Measurements from ENCODE around the gene CSPG4. TPM values are rescaled to one million over a fixed set of nuclear protein-coding genes. Genes with fewer than 3 reads are reported as not detected.

The CSPG4 gene
- total and polyA plus RNA-seq, 2 donors (not counting 1 experiment from before 2014, with no cell fraction given), result 0.03 to 0.15 TPM

DNA sequence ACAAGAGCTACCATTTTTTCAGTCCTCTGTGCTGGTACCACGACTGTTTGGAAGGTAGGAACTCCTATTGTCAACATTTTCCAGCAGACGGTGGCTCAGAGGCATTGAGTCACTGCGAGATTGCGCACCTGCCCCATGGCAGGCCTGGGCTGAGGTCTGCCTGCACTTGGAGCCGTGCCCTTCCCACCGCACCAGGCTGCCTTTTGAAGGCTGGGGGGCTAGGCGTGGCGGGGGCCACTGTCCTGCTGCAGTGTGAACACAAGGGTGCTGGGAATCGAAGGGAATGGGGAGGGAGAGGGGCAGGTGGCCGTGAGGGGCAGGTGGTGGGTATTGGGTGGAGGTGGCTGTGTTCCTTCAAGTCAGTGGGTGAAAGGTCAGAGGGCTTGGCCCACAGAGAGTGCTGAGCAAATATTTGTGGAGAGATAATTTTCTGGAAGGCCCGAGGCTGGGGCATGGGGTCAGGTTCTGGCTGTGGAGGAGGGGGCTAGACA, 48.7 kb downstream of the CSPG4 start:
- Mint-ChIP-seq H3K27ac (no peak overlapping the region), H3K4me1 (no peaks in the 10 kb centered on the region), H3K9me3 (ENCODE audit: insufficient read depth) (no peaks in the 10 kb centered on the region), H3K27me3 (peaks cover 2% of the 10 kb centered on the region), H3K4me3 (no peak overlapping the region)
- H3K27ac ChIP-seq (ENCODE audit: low read length in 2 of 2), result no peak overlapping the region
- H3K9me3 ChIP-seq (ENCODE audit: control extremely low read depth in 1 of 3, control insufficient read depth in 2 of 3, insufficient read depth in 1 of 3, low read length in 2 of 3), result no peaks in the 10 kb centered on the region
- no peak overlapping the region for H3K4me3 ChIP-seq (ENCODE audit: control extremely low read depth in 1 of 5, extremely low read depth in 1 of 5, insufficient read depth in 1 of 5, low read depth in 2 of 5, low read length in 4 of 5)
- H3K9ac ChIP-seq (ENCODE audit: low read length), result no peak overlapping the region
- no peaks in the 10 kb centered on the region for H3K36me3 ChIP-seq (replicated peaks in 1 of 2; ENCODE audit: control extremely low read depth in 1 of 2, control insufficient read depth in 1 of 2, extremely low read depth in 1 of 2, insufficient read depth in 2 of 2, low read length in 1 of 2)
- no peak for ATAC-seq (ENCODE audit: low read depth)
- POLR2A ChIA-PET, result no interaction called here
- TF ChIP-seq, protein P1, sequence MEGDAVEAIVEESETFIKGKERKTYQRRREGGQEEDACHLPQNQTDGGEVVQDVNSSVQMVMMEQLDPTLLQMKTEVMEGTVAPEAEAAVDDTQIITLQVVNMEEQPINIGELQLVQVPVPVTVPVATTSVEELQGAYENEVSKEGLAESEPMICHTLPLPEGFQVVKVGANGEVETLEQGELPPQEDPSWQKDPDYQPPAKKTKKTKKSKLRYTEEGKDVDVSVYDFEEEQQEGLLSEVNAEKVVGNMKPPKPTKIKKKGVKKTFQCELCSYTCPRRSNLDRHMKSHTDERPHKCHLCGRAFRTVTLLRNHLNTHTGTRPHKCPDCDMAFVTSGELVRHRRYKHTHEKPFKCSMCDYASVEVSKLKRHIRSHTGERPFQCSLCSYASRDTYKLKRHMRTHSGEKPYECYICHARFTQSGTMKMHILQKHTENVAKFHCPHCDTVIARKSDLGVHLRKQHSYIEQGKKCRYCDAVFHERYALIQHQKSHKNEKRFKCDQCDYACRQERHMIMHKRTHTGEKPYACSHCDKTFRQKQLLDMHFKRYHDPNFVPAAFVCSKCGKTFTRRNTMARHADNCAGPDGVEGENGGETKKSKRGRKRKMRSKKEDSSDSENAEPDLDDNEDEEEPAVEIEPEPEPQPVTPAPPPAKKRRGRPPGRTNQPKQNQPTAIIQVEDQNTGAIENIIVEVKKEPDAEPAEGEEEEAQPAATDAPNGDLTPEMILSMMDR (IDR thresholded peaks at IDR 0.05), result no peak
- no peak for TF ChIP-seq EZH2 (IDR thresholded peaks at IDR 0.05; ENCODE audit: borderline replicate concordance, insufficient read depth, low read depth, low read length, poor library complexity, severe bottlenecking)
- H4K20me1 ChIP-seq (ENCODE audit: control insufficient read depth, insufficient read depth, low read length, poor library complexity, severe bottlenecking), result no peaks in the 10 kb centered on the region
- no peaks in the 10 kb centered on the region for H3K79me2 ChIP-seq (ENCODE audit: control insufficient read depth, insufficient read depth, low read length)
- no peaks in the 10 kb centered on the region for H3K4me1 ChIP-seq (ENCODE audit: control insufficient read depth in 2 of 2, insufficient read depth in 2 of 2, low read length in 2 of 2)
- no peaks in the 10 kb centered on the region for H3K27me3 ChIP-seq (replicated peaks in 1 of 4; ENCODE audit: control extremely low read depth in 1 of 4, control insufficient read depth in 3 of 4, insufficient read depth in 4 of 4, low read length in 3 of 4)
- CTCF ChIA-PET, result no interaction called here
- no peak for DNase-seq
- H3K4me2 ChIP-seq (replicated peaks; ENCODE audit: low read depth, low read length, poor library complexity, severe bottlenecking), result no peak overlapping the region
- H2AFZ ChIP-seq (ENCODE audit: insufficient read depth, low read depth, low read length, poor library complexity, severe bottlenecking), result no peak overlapping the region
- intact Hi-C loops (cut with micrococcal nuclease), result no loop called here
- 91% methylated on average over 11 of the region's 11 CpGs for WGBS (ENCODE audit: insufficient coverage)

DNA sequence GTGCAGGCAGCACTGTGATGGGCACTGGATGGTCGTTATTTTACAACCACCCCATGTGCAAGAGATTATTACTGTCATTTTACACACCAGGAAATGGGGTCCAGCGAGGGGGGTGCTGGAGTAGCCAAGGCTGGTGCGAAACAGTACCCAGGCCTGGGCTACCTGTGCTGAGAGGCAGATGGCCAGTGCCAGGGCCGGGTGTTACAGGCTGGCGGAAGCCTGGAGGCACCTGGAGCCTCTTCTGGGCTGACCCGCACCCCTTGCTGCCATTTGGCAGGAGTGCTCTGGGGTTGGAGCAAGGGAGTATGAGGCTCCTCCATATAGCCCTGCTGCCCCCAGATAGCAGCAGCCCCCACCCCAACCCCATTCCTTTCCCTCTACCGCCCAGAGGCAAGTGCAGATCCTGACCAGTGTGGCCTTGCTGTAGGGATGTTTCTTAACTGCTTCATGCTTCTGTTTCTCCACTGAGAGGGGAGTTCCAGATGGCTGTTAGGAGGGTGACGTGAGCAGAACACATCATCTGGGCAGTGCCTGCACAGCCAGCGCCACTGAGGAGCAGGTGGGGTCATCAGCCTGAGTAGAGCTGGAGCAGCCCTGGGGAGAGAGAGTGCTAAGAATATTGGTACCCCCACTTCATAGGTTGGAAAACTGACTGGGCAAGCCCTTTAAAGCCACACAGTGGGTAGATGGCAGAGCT, 49.7 kb downstream of the CSPG4 start:
- DNase-seq, result no peak
- ChIA-PET POLR2A (no interaction called here), CTCF (no interaction called here)
- Histone ChIP-seq H3K4me3 (ENCODE audit: control extremely low read depth in 1 of 5, extremely low read depth in 1 of 5, insufficient read depth in 1 of 5, low read depth in 2 of 5, low read length in 4 of 5) (no peak overlapping the region), H3K4me1 (ENCODE audit: control insufficient read depth in 2 of 2, insufficient read depth in 2 of 2, low read length in 2 of 2) (no peaks in the 10 kb centered on the region), H3K36me3 (replicated peaks in 1 of 2; ENCODE audit: control extremely low read depth in 1 of 2, control insufficient read depth in 1 of 2, extremely low read depth in 1 of 2, insufficient read depth in 2 of 2, low read length in 1 of 2) (no peaks in the 10 kb centered on the region), H3K9ac (ENCODE audit: low read length) (no peak overlapping the region), H3K79me2 (ENCODE audit: control insufficient read depth, insufficient read depth, low read length) (no peaks in the 10 kb centered on the region), H3K27me3 (replicated peaks in 1 of 4; ENCODE audit: control extremely low read depth in 1 of 4, control insufficient read depth in 3 of 4, insufficient read depth in 4 of 4, low read length in 3 of 4) (no peaks in the 10 kb centered on the region), H3K9me3 (ENCODE audit: control extremely low read depth in 1 of 3, control insufficient read depth in 2 of 3, insufficient read depth in 1 of 3, low read length in 2 of 3) (no peaks in the 10 kb centered on the region), H3K4me2 (replicated peaks; ENCODE audit: low read depth, low read length, poor library complexity, severe bottlenecking) (no peak overlapping the region), H2AFZ (ENCODE audit: insufficient read depth, low read depth, low read length, poor library complexity, severe bottlenecking) (no peak overlapping the region), H3K27ac (ENCODE audit: low read length in 2 of 2) (no peak overlapping the region), H4K20me1 (ENCODE audit: control insufficient read depth, insufficient read depth, low read length, poor library complexity, severe bottlenecking) (no peaks in the 10 kb centered on the region)
- Mint-ChIP-seq H3K4me1 (no peaks in the 10 kb centered on the region), H3K9me3 (ENCODE audit: insufficient read depth) (no peaks in the 10 kb centered on the region), H3K27ac (no peak overlapping the region), H3K4me3 (no peak overlapping the region), H3K27me3 (peaks cover 5% of the 10 kb centered on the region)
- TF ChIP-seq, protein P1 (IDR thresholded peaks at IDR 0.05), result no peak
- TF ChIP-seq EZH2 (IDR thresholded peaks at IDR 0.05; ENCODE audit: borderline replicate concordance, insufficient read depth, low read depth, low read length, poor library complexity, severe bottlenecking), result no peak
- 96% methylated on average over 6 of the region's 9 CpGs for WGBS (ENCODE audit: insufficient coverage)
- no peak for ATAC-seq (ENCODE audit: low read depth)
- intact Hi-C loops (cut with micrococcal nuclease), result no loop called here
